K562 (cell line): ENCODE results near the gene PLP2. TPM values are rescaled to one million over a fixed set of nuclear protein-coding genes. Genes with fewer than 3 reads are reported as not detected.

Experiments
- ATAC-seq: fragments of 200-7000 bp; cut with Tn5 transposase; 3 replicates; pipeline ENCODE4 v1.9.1; 2020; ENCODE audit warnings: moderate library complexity
- BruUV-seq: library from RNA; stranded (reverse); fragments of 400-500 nt; replicated peaks from 2 replicates; lab custom pipeline; 2021; lab: Mats Ljungman, UMichigan
- CTCF ChIA-PET: fragments of 300-600 bp; formaldehyde crosslinking; extraction: SDS; loops from one replicate; lab custom pipeline; 2021; ENCODE audit warnings: low intra/inter-chr PET ratio; lab: Yijun Ruan, JAX
- POLR2A ChIA-PET: fragments of 300-600, 350-650 bp; sonication (Branson Sonifier 250); formaldehyde crosslinking; extraction: SDS; loops from one replicate; lab custom pipeline; 2021; ENCODE audit warnings: antibody characterized with exemption, inconsistent platforms; lab: Yijun Ruan, JAX
- DNase-seq, 4 experiments: peaks; one replicate each; pipeline versions ENCODE4 v3.0.0 to v3.0.0-alpha.2; 2011 to 2018; ENCODE audit warnings: low spot score in 3 of 4, mixed read lengths in 3 of 4; ENCODE audit errors: extremely low read depth in 1 of 4
- FAIRE-seq: peaks from 2 replicates; lab custom pipeline; 2011; peaks lifted over from hg19 to GRCh38; lab: Jason Lieb, UNC
- H2AFZ ChIP-seq: 2 replicates; pipeline ENCODE4 v1.6.0; 2011; ENCODE audit warnings: low read depth, low read length, control low read depth, inconsistent platforms
- H3K27ac ChIP-seq: fragments of 200-600 bp; 3 replicates; pipeline ENCODE4 v1.8.0; 2011; ENCODE audit warnings: low read depth, mild to moderate bottlenecking, control low read depth, inconsistent platforms, low read length, moderate library complexity, mixed read lengths; ENCODE audit errors: extremely low read depth
- H3K27me3 ChIP-seq, 2 experiments: fragments of 300-600 bp in 1 of 2; 2 replicates in 1 of 2; 3 replicates in 1 of 2; pipeline versions ENCODE4 v1.6.0 to v1.8.0; 2011; ENCODE audit warnings: inconsistent platforms in 2 of 2, low read length in 2 of 2, mild to moderate bottlenecking in 1 of 2, mixed read lengths in 1 of 2, moderate library complexity in 1 of 2; ENCODE audit not compliant: control insufficient read depth in 2 of 2, insufficient read depth in 2 of 2
- H3K36me3 ChIP-seq: fragments of 300-600 bp; 3 replicates; pipeline ENCODE4 v1.8.0; 2011; ENCODE audit warnings: mild to moderate bottlenecking, low read length, inconsistent platforms; ENCODE audit not compliant: control insufficient read depth, insufficient read depth
- H3K4me1 ChIP-seq, 2 experiments: fragments of 200-600 bp in 1 of 2; replicated peaks in 1 of 2; 2 replicates in 1 of 2; 3 replicates in 1 of 2; pipeline versions ENCODE4 v1.5.1 to v1.8.0; 2011; ENCODE audit warnings: inconsistent platforms in 2 of 2, low read length in 2 of 2, mild to moderate bottlenecking in 1 of 2, mixed read lengths in 1 of 2, moderate library complexity in 1 of 2; ENCODE audit not compliant: control insufficient read depth in 2 of 2, insufficient read depth in 2 of 2
- H3K4me2 ChIP-seq: 2 replicates; pipeline ENCODE4 v1.6.1; 2011; ENCODE audit warnings: low read length, control low read depth, inconsistent platforms, mixed read lengths; ENCODE audit not compliant: insufficient read depth
- H3K4me3 ChIP-seq: fragments of 200-600 bp; sonication (generic), shearing (Covaris generic); 2 replicates; pipeline ENCODE4 v1.5.1; 2016; ENCODE audit warnings: control low read depth, inconsistent platforms
- H3K79me2 ChIP-seq: fragments of 200-600 bp; 3 replicates; pipeline ENCODE4 v1.8.0; 2011; ENCODE audit warnings: low read length, inconsistent platforms; ENCODE audit not compliant: control insufficient read depth, insufficient read depth
- H3K9ac ChIP-seq, 2 experiments: 2 replicates each; pipeline versions ENCODE4 v1.6.0 to v1.6.1; 2011; ENCODE audit warnings: low read depth in 2 of 2, low read length in 2 of 2, control low read depth in 1 of 2, inconsistent platforms in 1 of 2, mild to moderate bottlenecking in 1 of 2, mixed read lengths in 1 of 2; ENCODE audit not compliant: insufficient read depth in 1 of 2
- H3K9me1 ChIP-seq: one replicate; pipeline ENCODE4 v1.6.0; 2011; ENCODE audit warnings: inconsistent platforms, mild to moderate bottlenecking, low read length, moderate library complexity; ENCODE audit not compliant: control insufficient read depth, insufficient read depth
- H3K9me3 ChIP-seq: replicated peaks from 2 replicates; pipeline ENCODE4 v1.5.1; 2011; ENCODE audit warnings: low read depth, low read length, inconsistent platforms; ENCODE audit not compliant: control insufficient read depth, insufficient read depth
- H4K20me1 ChIP-seq: replicated peaks from 2 replicates; pipeline ENCODE4 v1.6.1; 2011; ENCODE audit warnings: low read length, inconsistent platforms, mixed read lengths; ENCODE audit not compliant: control insufficient read depth, insufficient read depth
- ATF1 ChIP-seq, 2 experiments: fragments of 450-650 bp in 1 of 2; IDR thresholded peaks; 2 replicates each; pipeline ENCODE4 v1.6.1; 2016; ENCODE audit warnings: missing compliant biosample characterization in 1 of 2, missing genetic modification characterization in 1 of 2
- CBX1 ChIP-seq: sonication (generic); IDR thresholded peaks from 2 replicates; pipeline ENCODE4 v1.6.1; 2016; ENCODE audit warnings: antibody characterized with exemption, low read depth, mild to moderate bottlenecking
- CEBPB ChIP-seq: fragments of 450-650 bp; IDR thresholded peaks from 2 replicates; pipeline ENCODE4 v1.6.1; 2016; ENCODE audit warnings: missing genetic modification characterization, missing compliant biosample characterization
- CEBPG ChIP-seq, 3 experiments: fragments of 200-800 bp in 1 of 3; sonication (Bioruptor generic) in 1 of 3; sonication (generic) in 1 of 3; formaldehyde crosslinking in 1 of 3; IDR thresholded peaks in 2 of 3; conservative IDR thresholded peaks in 1 of 3; 2 replicates each; pipeline versions ENCODE4 v1.6.1 to v1.8.0; 2016 to 2022; ENCODE audit warnings: missing compliant biosample characterization in 2 of 3, missing genetic modification characterization in 2 of 3, mild to moderate bottlenecking in 1 of 3, missing genetic modification reagents in 1 of 3
- EGR1 ChIP-seq: fragments of 450-650 bp; conservative IDR thresholded peaks from 2 replicates; pipeline ENCODE4 v1.6.1; 2017; ENCODE audit warnings: mild to moderate bottlenecking
- GATA2 ChIP-seq: sonication (generic); formaldehyde crosslinking; IDR thresholded peaks from 2 replicates; pipeline ENCODE4 v1.4.0; 2020; ENCODE audit warnings: mild to moderate bottlenecking, missing genetic modification reagents
- HNRNPH1 ChIP-seq: fragments of 200-400 bp; formaldehyde crosslinking; optimal IDR thresholded peaks from 2 replicates; pipeline ENCODE3; 2017; ENCODE audit warnings: low read depth, mild to moderate bottlenecking, low read length, moderate library complexity
- MEF2D ChIP-seq: conservative IDR thresholded peaks from 2 replicates; pipeline ENCODE4 v1.6.1; 2016; ENCODE audit warnings: low read depth, missing genetic modification characterization, missing compliant biosample characterization
- PML ChIP-seq: IDR thresholded peaks from 2 replicates; pipeline ENCODE4 v1.6.1; 2012; ENCODE audit warnings: low read length, inconsistent platforms
- PRPF4 ChIP-seq: fragments of 200-400 bp; formaldehyde crosslinking; IDR thresholded peaks from one replicate; pipeline ENCODE4 v1.6.1; 2017; ENCODE audit warnings: low read length, low read depth, mild to moderate bottlenecking; ENCODE audit not compliant: insufficient read depth, poor library complexity, severe bottlenecking
- SMARCA4 ChIP-seq: fragments of 450-650 bp; IDR thresholded peaks from 2 replicates; pipeline ENCODE4 v1.6.1; 2016
- ZNF274 ChIP-seq: IDR thresholded peaks from 2 replicates; pipeline ENCODE4 v1.6.1; 2011; ENCODE audit warnings: low read depth, mild to moderate bottlenecking, low read length, moderate library complexity, borderline replicate concordance
- WGBS: fragments of 100-300 bp; shearing (Covaris generic); methylation state at CpG from one replicate; pipeline ENCODE4 v1.1.6; 2016; ENCODE audit warnings: low coverage, mixed read lengths; ENCODE audit not compliant: insufficient coverage; ENCODE audit errors: missing lambda C conversion rate; 5-methylcytosine and 5-hydroxymethylcytosine counted together
- in situ Hi-C: fragments of 300-500 bp; cut with MboI; formaldehyde crosslinking; loops from 4 replicates; pipeline ENCODE4 v1.15.0; 2018; ENCODE audit warnings: inconsistent platforms, mixed read lengths
- intact Hi-C: fragments of 100-400 bp; cut with micrococcal nuclease; formaldehyde crosslinking; loops from 2 replicates; pipeline ENCODE4 v1.14.2; 2022
- polyA plus RNA-seq, 8 experiments: library from polyadenylated mRNA; depleted of rRNA in 4 of 8; stranded (reverse) in 5 of 8; unstranded in 3 of 8; fragments of >200 nt; fragmentation: Nextera tagmentation in 2 of 8; fragmentation: Illumina TruSeq in 1 of 8; extraction: Ambion mirVana in 2 of 8; extraction: Trizol in 1 of 8; gene quantifications; 2 replicates each; pipeline versions ENCODE4 v1.2.1 to v1.2.3, GENCODE V29; 2011 to 2014; ENCODE audit warnings: inconsistent platforms in 1 of 8, missing spikeins in 1 of 8
- total RNA-seq, 7 experiments: library from RNA; depleted of rRNA in 6 of 7; stranded (reverse); fragments of >200 nt in 6 of 7; fragmentation: Illumina TruSeq in 2 of 7; extraction: Trizol in 2 of 7; gene quantifications; 2 replicates each; pipeline versions ENCODE4 v1.2.1 to v1.2.3, GENCODE V29; 2011 to 2021; ENCODE audit warnings: low replicate concordance in 1 of 7
- TF ChIP-seq, protein P1 (sequence below): sonication (generic); formaldehyde crosslinking; IDR thresholded peaks from 2 replicates; pipeline ENCODE4 v1.8.0; 2022; ENCODE audit warnings: mild to moderate bottlenecking, missing genetic modification reagents, borderline replicate concordance

Gene PLP2
- total and polyA plus RNA-seq, 9 of the 15 experiments (the other 6 are each of a cell fraction or from before 2014, with no cell fraction given), result 34.7 to 236 (median 112) TPM

DNA sequence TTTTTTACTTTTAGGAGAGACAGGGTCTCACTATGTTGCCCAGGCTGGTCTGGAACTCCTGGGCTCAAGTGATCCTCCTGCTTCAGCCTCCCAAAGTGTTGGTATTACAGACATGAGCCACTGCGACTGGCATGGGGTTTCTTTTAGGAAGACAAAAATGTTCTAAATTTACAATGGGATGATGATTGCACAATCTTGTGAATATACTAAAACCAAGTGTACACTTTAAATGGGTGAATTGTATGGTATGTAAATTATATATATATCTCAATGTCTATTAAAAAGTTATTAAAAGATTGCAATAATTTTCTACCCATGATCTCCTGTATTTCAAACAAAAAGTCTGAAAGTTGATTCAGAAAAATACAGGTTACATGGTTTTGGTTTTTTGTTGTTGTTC is 18.2 kb upstream of the PLP2 start:
- peaks cover 33% of the 10 kb centered on the region for H3K79me2 ChIP-seq
- CTCF ChIA-PET, result no interaction called here
- no peak overlapping the region for H3K9ac ChIP-seq
- H3K9me1 ChIP-seq, result no peaks in the 10 kb centered on the region
- no peak overlapping the region for H2AFZ ChIP-seq
- H3K27ac ChIP-seq, result no peak overlapping the region
- no peak for ATAC-seq
- no peak for FAIRE-seq
- H3K4me2 ChIP-seq, result no peak overlapping the region
- no peaks in the 10 kb centered on the region; the same call in 1 of the 2 replicates for H3K9me3 ChIP-seq
- BruUV-seq, result no TSS peak
- intact Hi-C loops, result no loop called here
- H3K36me3 ChIP-seq, result no peaks in the 10 kb centered on the region
- no peaks in the 10 kb centered on the region for H4K20me1 ChIP-seq
- 86% methylated on average over 1 of the region's 1 CpG for WGBS
- no peak overlapping the region for H3K4me3 ChIP-seq
- POLR2A ChIA-PET, result no interaction called here
- in situ Hi-C loops, result no loop called here
- no peak for DNase-seq
- H3K4me1 ChIP-seq, result peaks cover 4 to 21% of the 10 kb centered on the region in 2 experiments; a peak in 4 of 5 replicates
- no peaks in the 10 kb centered on the region for H3K27me3 ChIP-seq
- TF ChIP-seq CEBPB (tag) (peak; percentile 79), CEBPG (CRISPR knock-in tag; IDR thresholded peaks at IDR 0.05) (no peak), CEBPG (tag; conservative IDR thresholded peaks at IDR 0.05 in 1 of 2, IDR thresholded peaks at IDR 0.05 in 1 of 2) (peak in 1 of 2 experiments; percentile 68; a peak in 2 of 4 replicates), GATA2 (no peak)

DNA sequence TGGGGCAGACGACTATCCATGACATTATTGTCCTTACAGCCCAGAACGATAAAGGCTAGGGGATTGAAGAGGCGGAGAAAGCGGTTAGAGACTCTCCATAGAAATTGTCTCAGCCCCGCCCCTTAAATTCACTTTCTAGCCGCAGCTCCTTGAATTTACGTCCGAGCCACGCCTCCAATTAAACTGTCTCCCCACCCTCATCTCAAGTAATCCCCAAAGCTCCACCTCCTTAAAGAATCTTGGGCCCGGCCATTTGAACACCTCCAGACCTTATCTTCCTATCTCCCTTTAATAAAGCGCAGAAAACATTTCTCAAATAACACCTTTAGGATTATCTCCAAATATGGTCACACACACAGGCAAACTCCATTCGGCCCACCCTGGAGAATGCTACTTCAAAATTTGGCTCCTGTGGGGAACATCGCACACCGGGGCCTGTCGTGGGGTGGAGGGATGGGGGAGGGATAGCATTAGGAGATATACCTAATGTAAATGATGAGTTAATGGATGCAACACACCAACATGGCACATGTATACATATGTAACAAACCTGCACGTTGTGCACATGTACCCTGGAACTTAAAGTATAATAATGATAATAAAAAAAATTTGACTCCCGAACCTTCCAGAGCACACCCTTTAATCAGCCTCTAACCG is 16.3 kb upstream of the PLP2 start:
- peak overlapping the region; percentile 44 for H3K4me3 ChIP-seq
- H3K36me3 ChIP-seq, result no peaks in the 10 kb centered on the region
- intact Hi-C loops (no loop called here), in situ Hi-C loops (no loop called here)
- ChIA-PET POLR2A (interaction anchor here (0.6 to 1.5 kb wide), 6 partner anchors 11 to 214 kb away, joined by 3 to 5 read pairs (median 4); partner anchors contain the start of gene PLP2), CTCF (no interaction called here)
- peak overlapping the region; percentile 91 for H3K27ac ChIP-seq
- H3K4me1 ChIP-seq, result peaks cover 0 to 21% of the 10 kb centered on the region in 2 experiments; a peak in 4 of 5 replicates
- H3K4me2 ChIP-seq, result peak overlapping the region; percentile 89
- H3K9me1 ChIP-seq, result no peaks in the 10 kb centered on the region
- DNase-seq (peak; percentile 62 to 92 (median 71)), FAIRE-seq (peak; percentile 88), ATAC-seq (peak; percentile 72)
- peak overlapping the region; percentile 86 for H2AFZ ChIP-seq
- H3K79me2 ChIP-seq, result peaks cover 14% of the 10 kb centered on the region
- WGBS, result 1% methylated on average over 17 of the region's 18 CpGs
- H3K9ac ChIP-seq, result peak overlapping the region; percentile 78 to 88; a peak in 3 of 4 replicates
- BruUV-seq, result TSS peak; percentile 84
- H3K9me3 ChIP-seq, result no peaks in the 10 kb centered on the region; the same call in 1 of the 2 replicates
- no peaks in the 10 kb centered on the region for H3K27me3 ChIP-seq
- H4K20me1 ChIP-seq, result no peaks in the 10 kb centered on the region
- TF ChIP-seq HNRNPH1, result no peak
- no peak for TF ChIP-seq MEF2D
- TF ChIP-seq ZNF274, result no peak
- TF ChIP-seq PRPF4, result no peak
- TF ChIP-seq, protein P1, sequence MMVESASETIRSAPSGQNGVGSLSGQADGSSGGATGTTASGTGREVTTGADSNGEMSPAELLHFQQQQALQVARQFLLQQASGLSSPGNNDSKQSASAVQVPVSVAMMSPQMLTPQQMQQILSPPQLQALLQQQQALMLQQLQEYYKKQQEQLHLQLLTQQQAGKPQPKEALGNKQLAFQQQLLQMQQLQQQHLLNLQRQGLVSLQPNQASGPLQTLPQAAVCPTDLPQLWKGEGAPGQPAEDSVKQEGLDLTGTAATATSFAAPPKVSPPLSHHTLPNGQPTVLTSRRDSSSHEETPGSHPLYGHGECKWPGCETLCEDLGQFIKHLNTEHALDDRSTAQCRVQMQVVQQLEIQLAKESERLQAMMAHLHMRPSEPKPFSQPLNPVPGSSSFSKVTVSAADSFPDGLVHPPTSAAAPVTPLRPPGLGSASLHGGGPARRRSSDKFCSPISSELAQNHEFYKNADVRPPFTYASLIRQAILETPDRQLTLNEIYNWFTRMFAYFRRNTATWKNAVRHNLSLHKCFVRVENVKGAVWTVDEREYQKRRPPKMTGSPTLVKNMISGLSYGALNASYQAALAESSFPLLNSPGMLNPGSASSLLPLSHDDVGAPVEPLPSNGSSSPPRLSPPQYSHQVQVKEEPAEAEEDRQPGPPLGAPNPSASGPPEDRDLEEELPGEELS, result no peak
- TF ChIP-seq SMARCA4, result no peak
- no peak for TF ChIP-seq EGR1
- no peak for TF ChIP-seq CBX1
- TF ChIP-seq ATF1 (CRISPR knock-in tag; IDR thresholded peaks at IDR 0.05), result no peak
- TF ChIP-seq ATF1 (tag; IDR thresholded peaks at IDR 0.05), result peak; percentile 67
- TF ChIP-seq PML, result peak; percentile 36; the same call in 1 of the 2 replicates
